WTC11 (cell line): Measurements from ENCODE around the gene SRPK1. TPM values are rescaled to one million over a fixed set of nuclear protein-coding genes. Genes with fewer than 3 reads are reported as not detected.

Source experiments
- ATAC-seq: fragments of 200-7000 bp; cut with Tn5 transposase; 2 replicates; pipeline ENCODE4 v1.10.0; 2021; ENCODE audit warnings: mild to moderate bottlenecking, moderate library complexity
- CTCF ChIA-PET: fragments of 300-600 bp; sonication (Branson Sonifier 250); formaldehyde crosslinking; loops from one replicate; lab custom pipeline; 2021; ENCODE audit warnings: antibody characterized with exemption; lab: Charles Lee
- POLR2A ChIA-PET: fragments of 350-600 bp; sonication (Branson Sonifier 250); formaldehyde crosslinking; loops from one replicate; lab custom pipeline; 2021; ENCODE audit warnings: antibody characterized with exemption; lab: Charles Lee
- DNase-seq: peaks from one replicate; pipeline ENCODE4 v3.0.0; 2021; ENCODE audit warnings: low spot score
- H3K27ac Mint-ChIP-seq: 2 replicates; pipeline ENCODE4 v1.8.0; 2021; ENCODE audit warnings: mixed read lengths
- H3K27me3 Mint-ChIP-seq: 2 replicates; pipeline ENCODE4 v1.8.0; 2021; ENCODE audit warnings: low read depth, mild to moderate bottlenecking, moderate library complexity, mixed read lengths
- H3K36me3 Mint-ChIP-seq: 2 replicates; pipeline ENCODE4 v1.8.0; 2021; ENCODE audit warnings: mixed read lengths
- H3K4me1 Mint-ChIP-seq: 2 replicates; pipeline ENCODE4 v1.8.0; 2022; ENCODE audit warnings: mixed read lengths
- H3K4me3 Mint-ChIP-seq: 2 replicates; pipeline ENCODE4 v1.8.0; 2021; ENCODE audit warnings: mild to moderate bottlenecking, moderate library complexity, mixed read lengths
- H3K9me3 Mint-ChIP-seq: 2 replicates; pipeline ENCODE4 v1.8.0; 2021; ENCODE audit warnings: mixed read lengths
- ARID4B ChIP-seq: sonication (generic); formaldehyde crosslinking; IDR thresholded peaks from 2 replicates; pipeline ENCODE4 v1.8.0; 2023; ENCODE audit warnings: missing genetic modification reagents, mild to moderate bottlenecking, borderline replicate concordance
- ATF2 ChIP-seq: sonication (generic); formaldehyde crosslinking; IDR thresholded peaks from 2 replicates; pipeline ENCODE4 v1.8.1; 2022; ENCODE audit warnings: low read depth, missing genetic modification reagents, borderline replicate concordance
- CTCF ChIP-seq: fragments of 200-600 bp; IDR thresholded peaks from 2 replicates; pipeline ENCODE4 v1.8.0; 2022; ENCODE audit warnings: antibody characterized with exemption
- ELF4 ChIP-seq: sonication (generic); formaldehyde crosslinking; IDR thresholded peaks from 2 replicates; pipeline ENCODE4 v1.8.1; 2022; ENCODE audit warnings: low read depth, mild to moderate bottlenecking, moderate library complexity, missing genetic modification reagents
- ESRRA ChIP-seq: sonication (generic); formaldehyde crosslinking; IDR thresholded peaks from 2 replicates; pipeline ENCODE4 v1.8.1; 2022; ENCODE audit warnings: mild to moderate bottlenecking, missing genetic modification reagents, borderline replicate concordance
- ETV6 ChIP-seq: sonication (generic); formaldehyde crosslinking; IDR thresholded peaks from 2 replicates; pipeline ENCODE4 v1.8.1; 2022; ENCODE audit warnings: mild to moderate bottlenecking, missing genetic modification reagents
- FOXP1 ChIP-seq: sonication (generic); formaldehyde crosslinking; IDR thresholded peaks from 2 replicates; pipeline ENCODE4 v1.8.0; 2022; ENCODE audit warnings: missing genetic modification reagents, mild to moderate bottlenecking, moderate library complexity, borderline replicate concordance
- GABPB1 ChIP-seq: sonication (generic); formaldehyde crosslinking; IDR thresholded peaks from 2 replicates; pipeline ENCODE4 v1.8.1; 2023; ENCODE audit warnings: mild to moderate bottlenecking, missing genetic modification reagents
- HMGA2 ChIP-seq: fragments of 250-450 bp; sonication (Bioruptor Pico); IDR thresholded peaks from 2 replicates; pipeline ENCODE4 v1.4.0; 2021; ENCODE audit warnings: mild to moderate bottlenecking, moderate library complexity
- IRF1 ChIP-seq: sonication (generic); formaldehyde crosslinking; IDR thresholded peaks from 2 replicates; pipeline ENCODE4 v1.8.0; 2023; ENCODE audit warnings: missing genetic modification reagents
- MLX ChIP-seq: sonication (generic); formaldehyde crosslinking; IDR thresholded peaks from 2 replicates; pipeline ENCODE4 v1.8.1; 2023; ENCODE audit warnings: mild to moderate bottlenecking, missing genetic modification reagents, moderate library complexity
- MYBL2 ChIP-seq: sonication (generic); formaldehyde crosslinking; IDR thresholded peaks from 2 replicates; pipeline ENCODE4 v1.8.1; 2023; ENCODE audit warnings: mild to moderate bottlenecking, moderate library complexity, missing genetic modification reagents
- SMAD4 ChIP-seq: sonication (generic); formaldehyde crosslinking; IDR thresholded peaks from 2 replicates; pipeline ENCODE4 v1.8.0; 2022; ENCODE audit warnings: mild to moderate bottlenecking, missing genetic modification reagents
- SOX15 ChIP-seq: fragments of 250-450 bp; sonication (Bioruptor Pico); IDR thresholded peaks from 2 replicates; pipeline ENCODE4 v1.9.0; 2021; ENCODE audit warnings: mild to moderate bottlenecking
- TEAD1 ChIP-seq: sonication (generic); formaldehyde crosslinking; IDR thresholded peaks from 2 replicates; pipeline ENCODE4 v1.8.0; 2022; ENCODE audit warnings: mild to moderate bottlenecking, missing genetic modification reagents
- ZBTB21 ChIP-seq: sonication (generic); formaldehyde crosslinking; IDR thresholded peaks from 2 replicates; pipeline ENCODE4 v1.8.1; 2023; ENCODE audit warnings: mild to moderate bottlenecking, missing genetic modification reagents, borderline replicate concordance
- ZNF263 ChIP-seq: sonication (generic); formaldehyde crosslinking; IDR thresholded peaks from 2 replicates; pipeline ENCODE4 v1.8.1; 2022; ENCODE audit warnings: low read depth, mild to moderate bottlenecking, moderate library complexity, missing genetic modification reagents
- ZNF396 ChIP-seq: fragments of 250-450 bp; sonication (Bioruptor Pico); IDR thresholded peaks from 2 replicates; pipeline ENCODE4 v1.8.0; 2021; ENCODE audit warnings: mild to moderate bottlenecking, moderate library complexity, borderline replicate concordance
- ZNF532 ChIP-seq: fragments of 250-450 bp; sonication (Bioruptor Pico); IDR thresholded peaks from 2 replicates; pipeline ENCODE4 v1.9.0; 2021; ENCODE audit warnings: mild to moderate bottlenecking, borderline replicate concordance
- ZSCAN18 ChIP-seq: fragments of 250-450 bp; sonication (Bioruptor Pico); IDR thresholded peaks from 2 replicates; pipeline ENCODE4 v2.1.2; 2022; ENCODE audit warnings: mild to moderate bottlenecking, moderate library complexity
- total RNA-seq: library from RNA; stranded (reverse); gene quantifications from 3 replicates; pipeline ENCODE4 v1.2.3, GENCODE V29; 2021

SRPK1 gene
- total RNA-seq, 1 experiment from 2014 or later: 100.0 TPM

- DNase-seq (no peak), ATAC-seq (no peak)
- peaks cover 5% of the 10 kb centered on the region for H3K4me1 Mint-ChIP-seq
- H3K27ac Mint-ChIP-seq: no peak overlapping the region
- no peak overlapping the region for H3K4me3 Mint-ChIP-seq
- CTCF ChIA-PET: no interaction called here
- H3K9me3 Mint-ChIP-seq: peaks cover 47% of the 10 kb centered on the region
- peaks cover 3% of the 10 kb centered on the region; the same call in 1 of the 2 replicates for H3K36me3 Mint-ChIP-seq
- no peak for TF ChIP-seq ZNF532 (CRISPR knock-in tag)
- TF ChIP-seq ETV6 (CRISPR knock-in tag): no peak
- no peak for TF ChIP-seq ZNF263 (CRISPR knock-in tag)
- TF ChIP-seq ZBTB21 (CRISPR knock-in tag): no peak
- TF ChIP-seq ESRRA (CRISPR knock-in tag): no peak
- TF ChIP-seq MYBL2 (CRISPR knock-in tag): no peak
- no peak for TF ChIP-seq ZNF396 (CRISPR knock-in tag)
- no peak for TF ChIP-seq FOXP1 (CRISPR knock-in tag)
- TF ChIP-seq ARID4B (CRISPR knock-in tag): no peak
- no peak for TF ChIP-seq CTCF
- no peak for TF ChIP-seq TEAD1 (CRISPR knock-in tag)
- TF ChIP-seq IRF1 (CRISPR knock-in tag): no peak
- TF ChIP-seq ATF2 (CRISPR knock-in tag): no peak
- no peak for TF ChIP-seq ELF4
- TF ChIP-seq ZSCAN18: no peak
- TF ChIP-seq SOX15 (CRISPR knock-in tag): no peak
- no peak for TF ChIP-seq MLX (CRISPR knock-in tag)
- TF ChIP-seq HMGA2: no peak
- no peak for TF ChIP-seq SMAD4 (CRISPR knock-in tag)
- no peak for TF ChIP-seq GABPB1
- POLR2A ChIA-PET: no interaction called here
- H3K27me3 Mint-ChIP-seq: peaks cover 10% of the 10 kb centered on the region
Measured at GRCh38 chr6:35936681-35937359, 15.9 kb upstream of the SRPK1 start.
